GM12872 (cell line): ENCODE data around the gene AFAP1.

Source experiments
- TF ChIP-seq, protein P1 (sequence below): IDR thresholded peaks from 3 replicates; pipeline ENCODE4 v1.5.1; 2011; ENCODE audit warnings: low read depth, mild to moderate bottlenecking, low read length, moderate library complexity; ENCODE audit not compliant: insufficient read depth

Gene AFAP1

DNA sequence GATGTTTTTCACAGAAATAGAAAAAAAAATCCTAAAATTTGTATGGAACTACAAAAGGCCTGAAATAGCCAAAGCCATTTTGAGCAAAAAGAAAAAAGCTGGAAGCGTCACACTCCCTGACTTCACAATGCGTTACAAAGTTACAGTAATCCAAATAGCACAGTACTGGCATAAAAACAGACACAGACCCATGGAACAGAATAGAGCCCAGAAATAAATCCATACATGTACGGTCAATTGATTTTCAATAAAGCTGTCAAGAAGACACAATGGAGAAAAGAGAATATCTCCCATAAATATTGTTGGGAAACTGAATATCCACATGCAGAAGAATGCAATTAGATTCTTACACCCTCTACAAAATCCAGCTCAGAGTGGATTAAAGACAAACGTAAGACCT is 208.2 kb downstream of the AFAP1 start:
- TF ChIP-seq, protein P1, sequence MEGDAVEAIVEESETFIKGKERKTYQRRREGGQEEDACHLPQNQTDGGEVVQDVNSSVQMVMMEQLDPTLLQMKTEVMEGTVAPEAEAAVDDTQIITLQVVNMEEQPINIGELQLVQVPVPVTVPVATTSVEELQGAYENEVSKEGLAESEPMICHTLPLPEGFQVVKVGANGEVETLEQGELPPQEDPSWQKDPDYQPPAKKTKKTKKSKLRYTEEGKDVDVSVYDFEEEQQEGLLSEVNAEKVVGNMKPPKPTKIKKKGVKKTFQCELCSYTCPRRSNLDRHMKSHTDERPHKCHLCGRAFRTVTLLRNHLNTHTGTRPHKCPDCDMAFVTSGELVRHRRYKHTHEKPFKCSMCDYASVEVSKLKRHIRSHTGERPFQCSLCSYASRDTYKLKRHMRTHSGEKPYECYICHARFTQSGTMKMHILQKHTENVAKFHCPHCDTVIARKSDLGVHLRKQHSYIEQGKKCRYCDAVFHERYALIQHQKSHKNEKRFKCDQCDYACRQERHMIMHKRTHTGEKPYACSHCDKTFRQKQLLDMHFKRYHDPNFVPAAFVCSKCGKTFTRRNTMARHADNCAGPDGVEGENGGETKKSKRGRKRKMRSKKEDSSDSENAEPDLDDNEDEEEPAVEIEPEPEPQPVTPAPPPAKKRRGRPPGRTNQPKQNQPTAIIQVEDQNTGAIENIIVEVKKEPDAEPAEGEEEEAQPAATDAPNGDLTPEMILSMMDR = no peak

DNA sequence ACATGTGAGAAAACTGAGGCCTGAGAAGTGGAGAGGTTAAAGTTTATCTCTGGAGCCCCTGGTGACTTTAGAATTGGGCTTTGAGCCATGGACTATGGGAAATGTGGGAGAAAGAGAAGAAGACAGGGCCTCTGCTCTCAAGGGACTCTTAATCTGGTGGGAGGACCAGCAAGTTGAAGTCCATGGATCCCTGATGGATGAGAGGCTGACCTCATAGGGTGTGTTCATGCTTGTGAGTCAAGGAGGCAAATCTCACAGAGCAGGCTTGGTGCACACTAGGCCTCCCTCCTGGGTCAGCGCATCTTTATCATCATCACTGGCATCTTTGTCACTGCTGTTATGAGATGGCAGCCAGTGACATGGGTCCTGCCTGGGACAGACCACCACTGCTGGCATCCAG is 211.9 kb downstream of the AFAP1 start:
- TF ChIP-seq, protein P1 = no peak

DNA sequence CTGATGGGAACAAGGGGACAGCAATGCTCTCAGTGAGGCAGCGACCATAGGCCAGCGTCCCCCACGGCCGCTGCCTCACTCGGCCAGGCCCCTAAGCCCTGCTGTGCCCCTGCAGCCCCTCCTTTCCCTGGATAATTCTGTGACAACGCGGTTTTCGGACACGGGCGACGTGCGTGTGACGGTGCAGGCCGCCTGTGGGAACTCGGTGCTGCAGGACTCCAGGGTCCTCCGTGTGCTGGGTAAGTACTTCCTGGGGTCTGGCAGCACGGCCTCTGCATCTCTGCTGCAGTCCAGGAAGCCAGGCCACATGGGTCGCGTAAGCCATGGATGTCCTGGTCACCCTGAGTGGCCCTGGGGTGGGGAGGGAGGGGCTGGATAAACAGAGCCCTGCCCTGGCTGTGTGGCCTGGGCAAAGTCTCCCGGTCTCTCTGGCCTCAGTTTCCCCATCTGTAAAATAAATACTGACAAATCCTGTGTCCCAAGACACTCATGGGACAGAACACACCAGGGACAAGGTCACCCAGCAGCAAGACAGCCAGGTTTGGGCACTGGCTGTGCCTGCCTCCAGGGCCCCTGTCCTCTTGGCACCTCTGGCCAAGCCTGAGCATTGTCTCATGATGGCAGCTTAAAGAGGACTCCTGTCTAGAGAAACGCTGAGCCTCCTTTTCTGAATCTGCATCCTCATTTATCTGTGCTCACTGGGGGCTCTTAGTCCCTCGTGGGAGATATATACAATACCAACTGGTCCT is 212.8 kb downstream of the AFAP1 start:
- TF ChIP-seq, protein P1 = no peak

DNA sequence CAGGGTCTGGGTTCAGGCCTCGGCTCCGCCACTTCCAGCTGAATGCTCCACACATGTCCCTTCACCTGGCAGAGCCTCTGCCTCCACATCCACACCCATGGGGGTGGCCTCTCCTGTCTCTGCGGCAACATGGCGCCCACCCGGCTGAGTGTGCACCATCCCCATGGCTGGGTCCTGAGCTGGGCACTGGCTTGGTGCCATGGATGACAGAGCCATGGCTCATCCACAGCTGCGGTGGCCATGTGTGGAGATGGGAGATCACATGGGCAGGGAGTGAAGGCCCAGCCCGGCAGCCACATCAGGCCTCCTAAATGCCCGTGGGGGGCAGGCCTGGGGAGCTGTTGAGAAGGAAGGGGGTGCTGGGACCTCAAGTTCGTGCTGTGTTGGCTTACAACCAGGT is 213.7 kb downstream of the AFAP1 start:
- TF ChIP-seq, protein P1 = no peak

DNA sequence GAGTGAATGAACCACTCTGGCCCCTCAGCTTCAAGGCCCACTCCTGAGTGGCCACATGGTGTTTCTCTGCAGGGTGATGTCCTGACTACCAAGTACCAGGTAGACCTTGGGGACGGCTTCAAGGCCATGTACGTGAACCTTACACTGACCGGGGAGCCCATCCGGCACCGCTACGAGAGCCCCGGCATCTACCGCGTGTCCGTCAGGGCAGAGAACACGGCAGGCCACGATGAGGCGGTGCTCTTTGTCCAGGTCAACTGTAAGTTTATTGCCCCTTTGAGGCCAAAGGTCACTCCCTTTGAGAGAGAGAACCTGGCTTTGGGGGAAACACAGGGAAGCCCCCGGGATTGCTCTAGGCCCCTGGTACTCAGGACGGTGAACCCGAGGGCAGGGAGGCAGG is 216.0 kb downstream of the AFAP1 start:
- TF ChIP-seq, protein P1 = no peak

DNA sequence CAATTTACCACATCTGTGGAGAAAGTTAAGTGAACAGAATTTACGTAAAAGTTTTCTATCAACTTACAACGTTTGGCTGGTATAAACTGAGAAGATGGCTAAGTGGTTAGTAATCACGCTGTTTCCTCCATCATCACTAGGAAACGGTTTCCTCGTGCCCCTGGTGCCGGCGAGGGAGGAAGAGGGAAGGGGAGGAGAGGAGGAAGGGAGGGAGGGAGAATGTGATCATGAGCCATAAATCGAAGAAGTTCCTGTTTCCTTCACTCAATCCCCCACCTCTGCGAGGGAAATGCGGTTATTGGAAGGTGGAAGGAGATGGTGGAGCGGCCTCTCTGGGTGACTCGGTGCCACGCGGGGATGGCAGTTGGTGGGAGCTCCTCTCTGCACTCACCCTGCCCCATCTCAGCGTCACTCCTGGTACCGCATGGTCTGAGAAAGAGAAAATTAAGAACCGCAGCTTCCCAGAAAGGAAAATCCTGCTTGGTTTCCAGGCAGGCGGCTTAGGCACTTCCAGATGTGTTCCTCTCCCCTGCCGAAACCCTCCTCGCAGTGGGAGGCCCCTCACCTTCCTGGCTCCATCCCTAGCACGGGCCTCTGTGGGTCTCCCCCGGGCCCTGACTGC is 216.8 kb downstream of the AFAP1 start:
- TF ChIP-seq, protein P1 = no peak

DNA sequence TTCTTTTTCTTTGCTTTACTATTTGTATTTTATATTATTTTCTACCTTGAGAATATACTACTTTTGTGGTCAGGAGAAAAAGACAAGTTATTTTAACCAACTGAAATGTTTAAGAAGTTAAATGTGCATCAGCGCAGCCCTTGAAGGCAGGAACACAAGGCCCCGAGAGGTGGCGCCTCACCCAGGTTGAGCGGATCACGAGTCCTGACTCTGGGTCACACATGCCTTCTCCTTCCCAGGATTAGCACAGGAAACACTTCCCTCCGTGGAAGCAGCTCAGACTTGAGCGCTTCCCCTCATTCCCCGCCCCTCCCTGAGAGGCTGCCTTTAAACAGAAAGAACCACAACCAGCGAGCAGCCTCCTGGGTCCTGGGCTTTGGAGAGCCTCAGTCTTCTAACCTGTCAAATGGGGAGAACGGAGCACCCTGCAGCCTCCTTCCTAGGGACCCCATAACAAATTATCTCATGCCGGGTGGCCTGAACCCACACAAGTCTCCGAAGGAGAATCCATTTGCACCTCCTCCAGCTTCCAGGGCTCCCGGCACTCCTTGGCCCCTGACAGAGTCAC is 217.6 kb downstream of the AFAP1 start:
- TF ChIP-seq, protein P1 = no peak
